ENCODE data around the gene LRBA.

The LRBA gene

GRCh38 chr4:150253416-150253815, 761.7 kb downstream of the LRBA start:
- no peak for DNase-seq

- DNase-seq = no peak
These were observed 762.3 kb downstream of the LRBA start for GRCh38 chr4:150252741-150253140.

- DNase-seq = no peak
These were observed 762.8 kb downstream of the LRBA start for GRCh38 chr4:150252306-150252705.

- no peak for DNase-seq
These were observed 763.3 kb downstream of the LRBA start for GRCh38 chr4:150251752-150252190.

- no peak for DNase-seq
These were observed 764.0 kb downstream of the LRBA start for GRCh38 chr4:150250998-150251651.

GRCh38 chr4:150250293-150250997, 764.6 kb downstream of the LRBA start:
- no peak for DNase-seq

GRCh38 chr4:150248181-150248580, 766.9 kb downstream of the LRBA start:
- no peak for DNase-seq

GRCh38 chr4:150247184-150247583, 767.9 kb downstream of the LRBA start:
- DNase-seq = no peak

- DNase-seq = peak; percentile 50
These were observed 770.5 kb downstream of the LRBA start for GRCh38 chr4:150244600-150244999.

GRCh38 chr4:150243932-150244331, 771.2 kb downstream of the LRBA start:
- no peak for DNase-seq

GRCh38 chr4:150242820-150243458, 772.1 kb downstream of the LRBA start:
- no peak for DNase-seq

- DNase-seq = no peak
These were observed 775.1 kb downstream of the LRBA start for GRCh38 chr4:150240011-150240410.

GRCh38 chr4:150238591-150238990, 776.5 kb downstream of the LRBA start:
- DNase-seq = no peak

- DNase-seq = no peak
These were observed 777.8 kb downstream of the LRBA start for GRCh38 chr4:150237110-150237872.

- no peak for DNase-seq
These were observed 778.5 kb downstream of the LRBA start for GRCh38 chr4:150236626-150237025.

- no peak for DNase-seq
These were observed 779.2 kb downstream of the LRBA start for GRCh38 chr4:150235808-150236271.

GRCh38 chr4:150235317-150235716, 779.8 kb downstream of the LRBA start:
- no peak for DNase-seq

GRCh38 chr4:150234246-150234645, 780.8 kb downstream of the LRBA start:
- DNase-seq = no peak

- no peak for DNase-seq
These were observed 783.1 kb downstream of the LRBA start for GRCh38 chr4:150232029-150232428.

- DNase-seq = no peak
These were observed 783.8 kb downstream of the LRBA start for GRCh38 chr4:150231107-150231770.

GRCh38 chr4:150230561-150230960, 784.5 kb downstream of the LRBA start:
- DNase-seq = no peak

- DNase-seq = no peak
These were observed 785.6 kb downstream of the LRBA start for GRCh38 chr4:150229520-150229919.
